NCI-H82 treated with DMSO at 0.1 percent for 48 hours (cell line): ENCODE measurements around the gene SULT1A1.
A peak's percentile ranks its signal among the peaks of the same experiment; 100 is the strongest.
"Not testable (repeated sequence)": the region's sequence is repeated elsewhere in the genome, so short reads cannot be mapped to it uniquely, and the experiment has no call there.

Source experiments
- DNase-seq: peaks from one replicate; lab custom pipeline; 2025; ENCODE audit not compliant: unreplicated experiment; lab: John Stamatoyannopoulos, UW

SULT1A1 gene

DNA sequence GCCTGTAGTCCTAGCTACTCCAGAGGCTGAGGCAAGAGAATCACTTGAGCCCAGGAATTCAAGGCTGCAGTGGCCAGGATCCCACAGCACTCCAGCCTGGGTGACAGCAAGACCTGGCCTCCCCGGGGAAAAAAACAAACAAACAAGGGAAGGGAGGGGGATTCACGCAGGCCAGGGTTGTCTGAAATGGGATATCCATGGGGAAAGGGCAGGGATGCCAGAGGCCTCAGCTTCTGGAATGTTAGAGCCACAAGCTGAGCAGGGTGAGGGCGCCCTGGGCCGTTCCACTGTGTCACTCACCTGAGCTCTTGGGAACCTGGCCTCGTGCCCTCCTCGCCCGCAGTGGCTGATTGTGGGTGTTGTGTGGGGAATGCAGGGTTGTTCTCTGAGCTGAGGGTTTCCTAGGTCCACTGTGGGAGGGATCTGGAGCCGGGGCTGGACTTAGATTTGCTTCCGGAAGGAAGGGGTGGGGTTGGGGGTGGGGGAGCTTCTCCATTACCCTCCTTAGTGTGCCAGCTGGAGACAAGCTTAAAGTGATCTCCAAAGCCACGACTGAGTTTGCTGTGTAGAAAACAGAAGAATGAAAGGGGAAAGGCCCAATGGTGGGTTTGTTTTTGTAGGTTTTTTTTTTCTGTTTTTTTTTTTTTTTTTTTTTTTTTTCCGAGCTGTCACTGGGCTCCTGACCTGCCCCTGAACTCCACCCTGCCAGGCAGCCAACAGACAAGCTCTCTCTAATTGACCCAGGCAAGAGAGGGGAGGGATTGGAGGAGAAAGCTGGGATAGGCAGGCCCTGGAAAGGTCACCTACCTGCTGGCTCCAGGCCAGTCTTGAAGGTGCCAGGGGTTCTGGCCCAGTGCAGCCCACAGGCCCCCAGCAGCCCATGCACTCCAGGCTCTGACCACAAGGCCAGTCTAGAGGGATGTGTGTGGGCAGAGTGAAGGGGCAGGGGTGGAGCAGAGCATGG is at the start of gene SULT1A1:
TSS of gene SULT1A1 (minus strand) at position 414 of the 964 bp plus-strand sequence. CDS start 1,189 bp downstream, outside the sequence.
- peak; percentile 5 for DNase-seq

DNA sequence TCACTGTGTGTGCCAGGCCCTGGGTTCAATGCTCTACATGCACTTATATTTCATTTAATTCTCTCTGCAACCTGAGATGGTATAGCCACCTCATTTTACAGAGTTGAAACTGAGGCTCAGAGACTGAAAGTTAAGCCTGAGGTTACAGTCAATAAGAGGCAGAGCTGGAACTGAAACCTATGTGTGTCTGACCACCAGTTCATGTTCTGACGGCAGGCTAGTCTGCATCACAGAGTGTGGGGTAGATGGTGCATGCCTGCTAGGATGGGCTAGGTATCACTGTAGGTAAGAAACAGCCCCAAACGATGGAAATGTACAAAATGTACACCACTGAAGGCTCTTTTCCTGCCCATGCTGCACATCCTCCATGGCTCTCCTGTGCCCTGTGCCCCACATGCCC is 30.1 kb upstream of the SULT1A1 start:
- DNase-seq, result not testable (repeated sequence)

DNA sequence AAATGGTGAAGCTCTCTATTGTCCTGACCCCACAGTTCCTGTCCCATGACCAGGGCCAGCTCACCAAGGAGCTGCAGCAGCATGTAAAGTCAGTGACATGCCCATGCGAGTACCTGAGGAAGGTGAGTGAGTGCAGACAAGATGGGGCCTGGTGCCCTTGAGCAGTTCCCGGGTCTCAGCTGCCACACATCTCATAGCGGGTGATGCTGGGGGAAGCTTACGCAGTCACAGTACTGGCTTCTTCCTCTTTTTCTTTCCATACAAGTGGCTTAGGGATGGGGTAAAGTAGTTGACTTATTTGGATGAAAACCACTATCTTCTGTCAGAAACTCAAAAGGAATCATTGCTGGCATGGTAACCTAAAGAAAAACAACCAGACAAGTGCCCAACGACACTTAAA is 28.5 kb upstream of the SULT1A1 start:
- not testable (repeated sequence) for DNase-seq

DNA sequence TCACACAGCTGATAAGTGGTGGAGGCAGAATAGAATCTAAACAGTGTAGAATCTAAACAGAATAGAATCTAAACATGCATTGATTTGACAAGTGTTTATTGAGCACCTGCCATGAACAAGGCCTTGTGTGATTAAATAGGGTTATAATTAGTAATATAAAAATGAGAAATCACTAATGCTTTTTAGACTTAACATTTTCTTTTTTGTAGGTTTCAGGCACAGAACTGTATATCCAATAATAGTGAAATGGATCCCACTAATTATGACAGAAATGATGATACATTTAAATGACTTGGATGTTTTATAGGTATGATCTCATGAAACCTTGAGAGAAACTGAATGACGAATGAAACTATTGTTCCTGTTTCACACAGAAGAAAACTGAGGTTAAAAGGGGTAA is 27.9 kb upstream of the SULT1A1 start, which contains the start of gene NPIPB8:
TSS of gene NPIPB8 (plus strand) at position 301 of the 400 bp plus-strand sequence. CDS start 296 bp downstream, outside the sequence.
- DNase-seq, result not testable (repeated sequence)

DNA sequence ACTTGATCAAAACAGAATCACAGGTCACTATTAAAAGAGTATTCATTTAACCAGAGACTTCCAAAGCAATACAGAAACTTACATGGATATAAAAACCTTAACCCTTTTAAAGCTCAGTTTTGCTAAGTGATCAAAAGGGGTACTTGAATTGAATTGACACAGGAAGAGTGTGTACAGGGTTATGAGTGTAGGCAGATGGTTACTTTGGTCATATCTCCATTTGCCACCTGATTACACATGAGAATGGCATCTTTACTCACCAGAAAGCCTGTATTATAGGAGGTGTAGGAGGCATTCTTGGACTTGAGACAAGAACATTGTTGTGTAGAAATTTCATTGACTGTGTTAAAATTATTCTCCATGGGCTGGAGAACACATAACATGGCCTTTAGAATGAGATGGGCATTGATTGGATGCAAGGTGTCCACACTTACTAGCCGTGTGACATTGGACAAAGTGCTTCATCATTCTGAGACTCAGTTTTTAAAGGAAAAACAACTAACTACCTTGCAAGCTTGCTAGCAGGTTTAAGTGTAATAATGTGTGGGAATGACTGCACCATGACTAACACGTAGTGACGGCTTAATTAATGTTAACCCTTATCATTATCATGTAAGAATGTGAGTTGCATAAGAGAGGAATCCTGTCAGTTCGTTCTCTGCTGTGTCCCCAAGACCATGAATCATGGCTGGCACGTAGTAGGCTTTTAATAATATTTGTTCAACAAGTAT is 26.4 kb upstream of the SULT1A1 start:
- DNase-seq, result not testable (repeated sequence)

DNA sequence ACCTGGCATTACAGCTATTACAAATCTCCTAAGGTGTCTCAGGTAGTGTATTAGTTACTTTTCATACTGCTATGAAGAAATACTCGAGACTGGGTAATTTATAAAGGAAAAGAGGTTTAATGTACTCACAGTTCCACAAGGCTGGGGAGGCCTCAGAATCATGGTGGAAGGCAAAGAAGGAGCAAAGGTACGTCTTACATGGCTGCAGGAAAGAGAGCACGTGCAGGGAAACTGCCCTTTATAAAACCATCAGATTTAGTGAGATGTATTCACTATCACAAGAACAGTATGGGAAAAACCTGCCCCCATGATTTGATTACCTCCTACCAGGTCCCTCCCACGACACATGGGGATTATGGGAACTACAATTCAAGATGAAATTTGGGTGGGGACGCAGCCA is 21.1 kb upstream of the SULT1A1 start:
- DNase-seq, result not testable (repeated sequence)

DNA sequence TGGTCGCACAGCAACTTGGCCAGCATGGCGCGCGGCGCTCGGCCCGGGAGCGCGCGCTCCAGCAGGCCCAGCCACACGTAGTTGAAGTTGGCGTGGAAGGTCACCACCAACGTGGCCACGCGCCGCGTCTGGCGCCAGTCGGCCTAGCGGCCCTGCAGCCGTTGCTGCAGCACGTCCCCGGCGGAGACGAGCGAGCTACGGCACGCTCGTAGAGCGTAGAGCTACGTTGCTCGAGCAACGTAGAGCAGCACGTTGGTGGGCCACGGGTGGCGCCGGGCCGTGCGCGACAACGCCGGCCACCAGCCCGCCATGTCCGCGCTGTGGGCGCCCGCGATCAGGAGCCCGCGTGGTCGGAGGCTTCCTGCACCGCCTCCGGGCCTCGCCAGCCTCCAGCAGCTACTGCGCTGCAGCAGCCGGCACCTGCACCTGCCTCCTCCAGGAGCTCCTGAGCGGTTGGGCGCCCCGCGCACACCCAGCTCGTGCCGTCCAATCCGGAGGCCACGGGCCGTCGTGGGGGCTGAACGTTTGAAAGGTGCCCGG is 13.4 kb upstream of the SULT1A1 start:
- no peak for DNase-seq

DNA sequence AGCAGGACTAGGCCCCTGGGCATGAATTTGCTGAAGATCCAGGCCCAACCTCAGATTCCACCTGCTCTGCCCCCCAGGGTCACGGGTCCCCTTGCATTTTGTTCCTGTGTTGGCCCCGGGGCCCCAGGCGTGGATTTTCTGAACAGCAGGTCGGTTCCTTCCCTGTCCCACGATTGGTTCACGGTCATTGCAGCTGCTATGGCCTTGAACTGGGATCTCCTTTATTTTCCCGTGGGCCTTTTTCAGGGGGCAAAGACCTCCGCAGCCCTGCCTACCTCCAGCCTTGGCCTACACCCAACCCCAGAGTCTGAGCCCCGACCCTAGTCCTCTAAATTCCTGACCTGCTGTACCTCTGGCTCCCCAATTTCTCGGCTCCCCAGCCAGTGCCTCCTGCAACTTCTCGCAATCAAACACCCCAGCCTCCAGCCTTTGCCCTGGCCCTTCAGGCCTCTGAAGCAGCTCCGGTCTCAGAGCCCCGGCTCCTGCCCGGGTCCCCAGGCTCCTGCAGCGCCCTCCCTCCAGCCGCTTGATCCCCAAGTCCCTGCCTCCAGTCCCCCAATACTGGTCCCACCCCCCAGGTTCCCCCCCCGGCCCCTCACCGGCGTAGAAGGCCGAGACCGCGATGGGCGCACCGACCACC is 12.8 kb upstream of the SULT1A1 start:
- DNase-seq, result not testable (repeated sequence)

DNA sequence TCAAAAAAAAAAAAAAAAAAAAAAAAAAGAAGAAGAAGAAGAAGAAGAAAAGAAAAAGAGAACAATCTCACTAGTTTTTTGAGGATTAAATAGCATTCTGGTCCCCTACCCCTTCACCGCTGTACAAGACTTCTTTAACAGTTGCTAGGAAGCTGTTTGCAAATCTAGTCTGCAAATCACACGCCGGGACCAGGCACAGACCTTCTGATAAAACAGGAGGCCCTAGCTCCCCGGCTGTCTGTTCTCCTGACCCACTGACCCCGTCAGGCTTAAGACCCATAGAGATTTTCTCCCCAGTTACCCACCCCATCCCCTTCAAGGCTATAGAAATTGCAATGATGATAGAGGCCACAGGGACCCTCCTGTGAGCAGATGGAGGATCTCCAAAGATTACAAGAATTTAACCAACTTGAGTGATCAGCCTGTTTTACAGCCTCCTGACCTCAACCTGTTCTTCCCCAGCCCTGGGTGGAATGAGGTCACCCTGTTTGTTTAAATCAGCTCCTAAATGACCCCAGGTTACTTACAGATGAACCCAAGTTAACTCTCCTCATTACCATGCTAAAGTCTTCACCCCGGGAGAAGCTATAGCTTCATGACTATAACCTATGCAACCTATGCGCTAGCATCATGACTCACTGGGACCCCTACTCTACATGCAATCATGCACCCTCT is 11.8 kb upstream of the SULT1A1 start:
- DNase-seq, result peak; percentile 11

DNA sequence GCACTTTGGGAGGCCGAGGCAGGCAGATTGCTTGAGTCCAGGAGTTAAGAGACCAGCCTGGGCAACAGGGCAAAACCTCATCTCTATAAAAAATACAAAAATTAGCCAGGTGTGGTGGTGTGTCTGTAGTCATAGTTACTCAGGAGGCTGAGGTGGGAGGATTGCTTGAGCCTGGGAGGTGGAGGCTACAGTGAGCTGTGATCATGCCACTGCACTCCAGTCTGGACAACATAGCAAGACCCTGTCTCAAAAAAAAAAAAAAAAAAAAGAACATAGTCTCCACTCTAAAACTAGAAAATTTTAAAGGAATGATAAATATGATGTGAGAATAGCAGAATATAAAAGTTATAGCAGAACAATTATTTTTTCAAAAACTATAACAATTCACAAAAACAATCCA is 10.5 kb upstream of the SULT1A1 start:
- DNase-seq, result not testable (repeated sequence)

DNA sequence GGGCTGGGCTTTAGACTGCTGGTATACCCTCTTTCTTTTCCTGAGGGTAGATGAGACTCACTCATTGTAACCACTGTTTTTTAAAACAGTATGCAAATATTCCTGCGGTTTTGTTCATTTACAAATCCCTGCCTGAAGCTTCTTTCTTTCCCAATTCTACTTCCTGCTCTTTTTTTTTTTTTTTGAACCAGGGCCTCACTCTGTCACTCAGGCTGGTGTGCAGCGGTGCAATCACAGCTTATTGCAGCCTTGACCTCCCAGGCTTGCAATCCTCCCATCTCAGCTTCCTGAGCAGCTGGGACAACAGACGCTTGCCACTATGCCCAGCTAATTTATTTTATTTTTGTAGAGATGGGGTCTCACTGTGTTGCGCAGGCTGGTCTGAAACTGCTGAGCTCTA is 8.0 kb upstream of the SULT1A1 start:
- DNase-seq, result no peak

DNA sequence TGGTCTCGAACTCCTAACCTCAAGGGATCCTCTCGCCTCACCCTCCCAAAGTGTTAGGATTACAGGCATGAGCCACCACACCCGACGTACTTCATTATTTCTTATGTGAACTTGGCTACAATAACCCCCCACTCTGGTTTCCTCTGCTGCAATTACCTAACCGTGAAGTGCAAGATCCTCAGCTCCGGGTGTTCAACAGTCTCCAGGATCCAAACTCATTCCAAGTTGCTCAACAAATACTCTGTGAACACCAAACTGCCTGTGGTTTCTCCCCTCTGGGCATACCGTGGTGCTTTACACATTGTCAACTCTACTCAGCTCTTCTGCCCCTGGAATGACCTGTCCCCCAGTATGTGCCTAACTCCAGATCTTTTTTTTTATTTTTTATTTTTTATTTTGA is 6.8 kb upstream of the SULT1A1 start:
- no peak for DNase-seq

DNA sequence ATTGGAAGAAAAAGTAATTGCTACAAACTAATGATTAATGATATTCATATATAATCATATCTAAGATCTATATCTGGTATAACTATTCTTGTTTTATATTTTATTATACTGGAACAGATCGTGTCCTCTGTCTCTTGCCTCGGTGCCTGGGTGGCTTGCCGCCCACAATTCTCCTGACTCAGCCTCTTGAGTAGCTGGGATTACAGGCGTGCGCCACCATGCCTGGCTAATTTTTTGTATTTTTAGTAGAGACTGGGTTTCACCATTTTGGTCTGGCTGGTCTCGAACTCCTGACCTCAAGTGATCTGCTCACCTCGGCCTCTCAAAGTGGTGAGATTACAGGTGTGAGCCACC is 6.4 kb upstream of the SULT1A1 start:
- DNase-seq, result not testable (repeated sequence)

DNA sequence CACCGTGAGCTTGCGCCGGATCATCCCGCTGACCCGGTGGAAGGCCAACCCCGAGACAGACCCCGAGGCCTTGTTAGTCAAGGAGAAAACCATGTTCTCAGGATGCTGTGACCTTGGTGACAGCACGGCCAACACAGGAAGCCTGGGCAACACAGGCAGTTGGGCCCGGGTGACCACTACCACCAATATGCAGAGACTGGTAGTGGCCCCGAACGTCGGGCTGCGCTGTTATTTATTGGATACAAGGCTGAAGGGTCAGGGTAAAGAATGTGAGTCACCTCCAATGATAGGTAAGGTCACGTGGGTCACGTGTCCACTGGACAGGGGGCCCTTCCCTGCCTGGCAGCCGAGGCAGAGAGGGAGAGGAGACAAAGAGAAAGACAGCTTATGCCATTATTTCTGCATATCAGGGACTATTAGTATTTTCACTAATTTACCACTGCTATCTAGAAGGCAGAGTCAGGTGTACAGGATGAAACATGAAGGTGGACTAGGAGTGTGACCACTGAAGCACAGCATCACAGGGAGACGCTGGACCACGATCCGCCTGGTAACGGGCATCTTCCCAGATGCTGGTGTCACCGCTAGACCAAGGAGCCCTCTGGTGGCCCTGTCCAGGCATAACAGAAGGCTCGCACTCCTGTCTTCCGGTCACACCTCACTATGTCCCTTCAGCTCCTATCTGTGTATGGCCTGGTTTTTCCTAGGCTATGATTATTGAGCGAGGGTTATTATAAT is 5.8 kb upstream of the SULT1A1 start:
- DNase-seq, result peak; percentile 0

DNA sequence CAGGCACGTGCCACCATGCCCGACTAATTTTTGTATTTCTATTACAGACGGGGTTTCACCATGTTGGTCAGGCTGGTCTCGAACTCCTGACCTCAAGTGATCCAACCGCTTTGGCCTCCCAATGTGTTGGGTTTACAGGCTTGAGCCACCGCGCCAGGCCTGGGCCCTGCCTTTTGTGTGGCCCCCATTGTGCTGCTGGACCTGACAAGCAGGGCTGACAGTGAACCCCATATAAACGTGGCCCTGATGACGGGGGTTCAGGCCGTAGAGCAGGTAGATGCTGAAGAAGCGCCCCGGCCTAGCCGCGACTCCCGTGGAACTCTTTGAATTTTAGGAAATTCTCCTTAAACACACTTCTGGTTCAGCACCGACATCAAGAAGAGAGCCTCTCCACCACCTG is 4.7 kb upstream of the SULT1A1 start:
- DNase-seq, result not testable (repeated sequence)

DNA sequence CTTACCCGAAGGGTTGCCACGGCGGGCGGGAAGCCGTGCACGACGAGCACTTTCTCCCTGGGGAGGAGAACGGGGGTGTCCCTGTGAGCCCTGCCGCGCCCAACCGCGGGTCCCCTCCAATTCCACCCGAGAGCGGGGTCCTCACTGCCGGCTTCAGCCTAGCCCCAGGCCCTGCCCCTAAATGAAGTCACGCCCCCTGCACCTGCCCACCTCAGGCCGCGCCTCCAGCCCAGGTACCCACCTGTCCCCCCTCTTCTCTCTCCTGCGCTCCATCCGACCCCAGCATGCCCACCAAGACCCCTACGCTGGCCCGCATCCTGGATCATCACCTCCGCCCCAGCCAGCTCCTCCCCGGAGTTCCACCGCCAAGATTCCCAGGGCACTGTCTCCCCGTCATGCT is 4.1 kb upstream of the SULT1A1 start:
- DNase-seq, result not testable (repeated sequence)

DNA sequence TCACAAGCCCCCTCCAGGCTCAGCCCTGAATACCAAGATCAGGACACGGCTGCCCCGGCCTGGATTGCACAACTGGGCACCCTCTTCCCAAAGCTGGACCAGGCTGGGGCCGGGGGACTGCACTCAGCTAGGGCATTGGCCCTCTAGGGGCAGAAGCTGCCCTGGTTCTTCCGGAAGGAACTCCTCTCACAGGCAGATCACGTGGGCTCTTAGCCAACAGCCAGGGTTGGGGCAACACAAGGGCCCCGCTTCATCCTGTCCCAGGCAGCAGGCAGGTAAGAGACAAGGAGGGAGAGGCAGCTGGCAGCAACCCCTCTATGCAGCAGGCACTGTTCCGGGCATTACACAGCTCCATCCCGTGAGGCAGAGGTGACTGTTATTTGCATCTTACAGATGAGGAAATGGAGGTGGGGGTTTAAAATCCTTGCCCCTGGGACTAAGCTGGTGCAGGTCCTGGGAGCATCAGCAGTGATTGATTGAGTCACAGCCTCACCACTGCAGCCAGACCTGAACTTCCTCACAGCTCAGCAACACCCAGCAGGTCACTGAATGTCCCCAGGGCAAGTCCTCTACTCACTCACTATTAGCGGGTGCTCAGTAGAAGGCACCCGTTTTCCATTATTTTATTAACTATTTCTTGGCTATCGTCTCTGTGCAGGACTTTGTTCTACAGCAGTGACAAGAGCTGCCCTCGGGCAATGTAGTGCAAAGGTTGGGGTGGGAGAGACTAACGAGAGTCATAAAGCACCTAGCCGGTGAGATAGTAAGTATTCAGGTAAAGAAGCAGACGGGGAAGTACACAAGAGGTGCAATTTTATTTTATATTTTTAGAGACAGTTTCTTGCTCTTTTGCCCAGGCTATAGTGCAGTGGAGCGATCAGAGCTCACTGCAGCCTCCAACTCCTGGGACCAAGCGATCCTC is 2.8 kb upstream of the SULT1A1 start:
- not testable (repeated sequence) for DNase-seq

DNA sequence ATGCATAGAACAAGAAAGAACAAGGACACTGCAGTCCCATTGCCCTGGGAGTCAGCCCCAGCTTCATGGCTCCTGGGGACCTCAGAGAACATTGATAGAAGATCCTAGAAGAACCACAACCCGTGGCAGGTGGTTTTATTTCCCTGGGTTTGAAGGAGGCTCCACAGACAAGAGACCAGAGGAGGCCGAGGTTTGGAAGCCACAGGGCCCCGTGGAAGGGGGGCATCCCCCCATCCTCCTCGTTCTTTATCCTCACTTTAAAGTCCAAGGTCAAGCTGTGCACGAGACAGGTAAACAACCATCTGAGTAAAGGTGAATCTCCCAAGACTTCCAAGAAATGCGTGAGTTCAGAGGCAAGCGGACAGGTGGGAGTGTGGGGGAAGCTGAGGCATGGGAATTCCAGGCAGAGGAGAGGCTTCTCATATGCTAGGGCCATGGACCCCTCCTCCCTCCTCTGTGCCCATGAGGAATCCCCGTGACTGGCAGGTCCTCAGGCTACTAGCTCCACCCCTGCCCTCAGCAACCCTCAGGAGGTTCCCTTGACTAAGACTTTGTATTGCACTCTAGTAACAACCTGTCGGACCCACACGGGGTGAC is 849 bp upstream of the SULT1A1 start:
- DNase-seq, result no peak
